Measurements from ENCODE around the gene PADI1. TPM values are rescaled to one million over a fixed set of nuclear protein-coding genes. Genes with fewer than 3 reads are reported as not detected.

Gene PADI1
- total RNA-seq, 1 donor from 2014 or later: not detected

GRCh38 chr1:17177651-17178050, 27.3 kb upstream of the PADI1 start:
- intact Hi-C loops (cut with DNase I): no loop called here
- DNase-seq (ENCODE audit: missing footprints) (no peak), ATAC-seq (no peak)

GRCh38 chr1:17181781-17182464, 23.0 kb upstream of the PADI1 start:
- intact Hi-C loops (cut with DNase I): no loop called here
- DNase-seq (ENCODE audit: missing footprints) (no peak), ATAC-seq (no peak)

- intact Hi-C loops (cut with DNase I): no loop called here
- DNase-seq (ENCODE audit: missing footprints) (no peak), ATAC-seq (no peak)
Observed at GRCh38 chr1:17183388-17184160, 21.4 kb upstream of the PADI1 start.

DNA sequence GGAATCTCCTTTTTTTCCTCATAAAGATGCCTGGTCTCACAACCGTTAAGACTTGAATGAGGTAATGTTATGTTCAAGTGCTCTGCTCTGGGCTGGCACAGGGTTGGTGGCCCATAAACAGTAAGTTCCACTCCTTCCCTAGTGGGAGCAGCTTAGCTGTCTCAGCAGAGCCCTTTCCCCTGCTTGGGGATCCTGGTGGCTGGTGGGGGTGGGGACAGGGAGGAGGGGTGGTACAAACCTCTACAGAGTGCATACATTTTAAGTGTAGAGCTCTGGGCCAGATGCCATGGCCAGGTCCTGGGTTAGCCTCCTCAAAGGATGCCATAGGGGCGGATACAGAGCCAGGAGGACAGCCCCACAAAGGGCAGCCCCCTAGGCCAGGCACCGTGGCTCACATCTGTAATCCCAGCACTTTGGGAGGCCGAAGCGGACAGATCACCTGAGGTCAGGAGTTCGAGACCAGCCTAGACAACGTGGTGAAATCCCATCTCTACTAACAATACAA, 20.7 kb upstream of the PADI1 start:
- intact Hi-C loops (cut with DNase I): no loop called here
- DNase-seq (ENCODE audit: missing footprints): no peak
- no peak for ATAC-seq

DNA sequence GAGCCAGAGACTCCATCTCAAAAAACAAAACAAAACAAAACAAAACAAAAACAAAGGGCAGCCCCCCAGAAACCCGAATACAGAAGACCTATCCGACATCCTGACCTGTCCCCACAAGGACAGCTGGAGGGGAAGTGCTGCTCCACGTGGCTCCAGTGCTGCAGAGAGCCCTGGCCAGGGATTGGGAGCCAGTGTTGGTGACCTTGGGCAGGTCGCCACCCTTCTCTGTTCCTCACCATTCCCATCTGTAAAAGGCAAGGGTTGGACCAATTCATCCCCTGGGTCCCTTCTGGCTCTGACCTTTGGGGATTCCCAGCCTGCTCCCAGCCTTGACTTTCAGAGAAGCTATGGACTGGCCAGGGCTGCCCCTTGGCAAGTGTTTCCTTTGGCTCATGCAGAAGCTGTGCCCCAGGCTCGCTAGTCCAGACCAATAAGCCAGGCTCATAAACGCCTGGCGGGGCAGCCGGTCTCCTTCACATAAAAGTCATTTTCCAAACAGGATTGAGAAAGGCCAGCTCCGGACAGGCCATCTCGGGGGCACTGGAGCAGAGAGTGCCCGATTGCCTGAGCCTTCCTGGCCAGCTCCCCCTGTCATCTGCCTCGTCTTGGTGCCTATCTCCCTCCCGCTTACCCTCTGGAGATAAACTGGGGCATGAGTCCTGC, 20.0 kb upstream of the PADI1 start:
- ATAC-seq (no peak), DNase-seq (ENCODE audit: missing footprints) (no peak)
- intact Hi-C loops (cut with DNase I): no loop called here

DNA sequence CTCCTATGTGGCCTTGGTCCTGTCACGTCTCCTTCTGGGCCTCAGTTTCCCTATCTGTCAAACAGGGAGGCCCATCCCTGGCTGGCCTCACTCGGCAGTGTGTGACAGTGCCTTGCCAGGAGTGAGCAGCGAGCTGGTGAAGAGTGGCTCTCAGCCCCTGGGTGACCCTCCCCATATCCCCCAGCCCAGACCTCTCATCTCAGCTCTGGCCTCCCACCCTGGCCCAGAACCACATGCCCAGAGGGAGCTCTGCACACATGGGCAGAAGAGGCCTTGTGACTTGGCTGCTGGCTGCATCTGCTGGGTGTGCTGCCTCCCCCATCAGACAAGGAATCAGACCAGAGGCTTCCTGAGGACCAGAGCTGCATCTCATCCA, 19.5 kb upstream of the PADI1 start:
- ATAC-seq: no peak
- intact Hi-C loops (cut with DNase I): no loop called here
- no peak for DNase-seq (ENCODE audit: missing footprints)

GRCh38 chr1:17186216-17186909, 18.6 kb upstream of the PADI1 start:
- no peak for ATAC-seq
- intact Hi-C loops (cut with DNase I): no loop called here

DNA sequence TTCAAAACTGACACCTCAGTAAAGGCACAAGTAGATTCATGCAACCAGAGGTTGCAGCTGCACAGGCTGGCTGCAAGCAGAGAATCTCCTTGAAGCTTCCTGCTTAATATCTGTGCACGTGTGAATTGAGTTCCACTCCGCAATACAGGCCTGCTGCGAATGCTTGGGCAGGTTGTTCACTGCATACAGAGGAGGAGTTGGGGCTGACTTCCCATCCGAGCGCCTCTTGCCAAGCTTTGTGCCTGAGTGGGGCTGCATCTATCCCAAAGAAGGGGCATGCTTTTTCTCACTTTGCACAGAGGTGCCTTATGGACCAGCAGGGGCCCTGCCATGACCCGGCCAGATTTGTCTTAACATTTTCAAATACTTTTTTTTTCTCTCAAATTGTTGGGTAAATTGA, 17.9 kb upstream of the PADI1 start:
- intact Hi-C loops (cut with DNase I): no loop called here

More at GRCh38 chr1:17186216-17186909, 18.6 kb upstream of the PADI1 start:
- no peak for DNase-seq (ENCODE audit: missing footprints)

DNA sequence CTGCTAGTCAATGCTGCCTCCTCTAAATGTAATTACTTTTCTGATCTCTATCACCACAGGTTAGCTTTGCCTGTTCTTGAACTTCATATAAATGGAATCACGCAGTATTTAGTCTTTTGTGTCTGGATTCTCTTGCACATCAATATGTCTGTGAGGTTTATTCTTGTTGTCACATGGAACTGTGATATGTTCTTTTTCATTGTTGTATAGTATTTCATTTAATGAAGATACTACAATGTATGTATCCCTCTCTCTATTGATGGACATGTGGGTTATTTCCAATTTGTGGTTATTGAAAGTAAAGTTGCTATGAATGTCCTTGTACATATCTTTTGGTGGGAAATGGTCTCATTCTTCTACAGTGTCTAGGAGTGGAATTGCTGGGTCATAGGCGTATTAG, 16.7 kb upstream of the PADI1 start:
- DNase-seq (ENCODE audit: missing footprints) (no peak), ATAC-seq (no peak)
- intact Hi-C loops (cut with DNase I): no loop called here

More for the DNA sequence above, 17.9 kb upstream of the PADI1 start:
- no peak for DNase-seq (ENCODE audit: missing footprints)
- ATAC-seq: no peak

DNA sequence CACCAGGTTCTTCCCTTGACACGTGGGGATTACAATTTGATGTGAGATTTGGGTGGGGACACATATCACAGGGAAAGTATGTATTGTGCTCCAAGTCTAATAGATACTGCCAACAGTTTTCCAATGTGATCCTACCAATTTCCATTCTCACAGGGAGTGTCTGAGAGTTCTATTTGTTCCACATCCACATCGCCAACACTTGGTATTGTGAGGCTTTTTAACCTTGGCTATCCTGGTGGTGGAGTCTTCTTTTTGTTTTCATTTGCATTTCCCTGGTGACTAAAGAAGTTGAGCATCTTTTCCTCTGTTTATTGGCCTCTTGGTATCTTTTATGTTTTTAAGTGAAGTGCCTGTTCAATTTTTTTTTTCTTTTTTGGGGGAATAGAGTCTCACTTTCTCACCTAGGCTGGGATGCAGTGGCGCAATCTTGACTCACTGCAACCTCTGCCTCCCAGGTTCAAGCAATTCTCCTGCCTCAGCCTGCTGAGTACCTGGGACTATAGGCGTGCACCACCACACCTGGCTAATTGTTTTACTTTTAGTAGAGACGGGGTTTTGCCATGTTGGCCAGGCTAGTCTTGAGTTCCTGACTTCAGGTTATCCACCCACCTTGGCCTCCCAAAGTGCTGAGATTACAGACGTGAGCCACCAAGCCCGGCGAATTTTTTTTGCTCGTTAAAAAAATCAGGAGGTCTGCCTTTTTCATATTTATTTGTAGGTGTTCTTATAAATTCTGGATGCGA, 15.9 kb upstream of the PADI1 start:
- DNase-seq (ENCODE audit: missing footprints): no peak
- no peak for ATAC-seq
- intact Hi-C loops (cut with DNase I): no loop called here

DNA sequence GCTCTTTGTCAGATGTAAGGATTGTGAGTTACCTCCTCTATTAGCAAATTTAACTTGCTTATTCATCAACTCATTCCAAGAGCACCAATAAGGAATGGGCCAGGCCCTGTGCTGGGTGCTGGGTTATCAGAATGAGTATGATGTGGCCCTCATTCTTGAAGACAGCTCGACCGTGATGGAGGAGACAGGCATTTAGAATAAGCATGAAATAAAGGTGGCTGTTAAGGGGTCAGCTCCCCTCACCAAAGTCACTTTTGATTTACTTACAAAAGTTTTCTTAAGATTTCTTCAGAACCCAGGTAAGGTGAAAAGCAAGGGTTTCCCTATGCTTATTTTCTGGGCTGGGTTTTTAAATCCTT, 15.3 kb upstream of the PADI1 start:
- DNase-seq (ENCODE audit: missing footprints): no peak
- ATAC-seq: no peak
- intact Hi-C loops (cut with DNase I): no loop called here

GRCh38 chr1:17190010-17190995, 14.6 kb upstream of the PADI1 start:
- intact Hi-C loops (cut with DNase I): no loop called here
- ATAC-seq (no peak), DNase-seq (ENCODE audit: missing footprints) (no peak)

DNA sequence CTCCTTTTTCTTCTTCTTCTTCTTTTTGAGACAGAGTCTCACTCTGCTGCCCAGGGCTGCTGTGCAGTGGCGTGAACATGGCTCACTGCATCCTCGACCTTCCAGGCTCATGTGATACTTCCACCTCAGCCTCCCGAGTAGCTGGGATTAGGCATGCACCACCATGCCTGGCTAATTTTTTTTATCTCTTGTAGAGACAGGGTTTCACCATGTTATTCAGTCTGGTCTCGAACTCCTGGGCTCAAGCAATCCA, 13.0 kb upstream of the PADI1 start:
- DNase-seq (ENCODE audit: missing footprints) (no peak), ATAC-seq (no peak)
- intact Hi-C loops (cut with DNase I): no loop called here

- ATAC-seq (no peak), DNase-seq (ENCODE audit: missing footprints) (no peak)
- intact Hi-C loops (cut with DNase I): no loop called here
Observed at GRCh38 chr1:17192394-17193221, 12.3 kb upstream of the PADI1 start.

GRCh38 chr1:17193222-17194132, 11.5 kb upstream of the PADI1 start:
- DNase-seq (ENCODE audit: missing footprints) (no peak), ATAC-seq (no peak)
- intact Hi-C loops (cut with DNase I): no loop called here

GRCh38 chr1:17194133-17194475, 10.8 kb upstream of the PADI1 start:
- intact Hi-C loops (cut with DNase I): no loop called here
- DNase-seq (ENCODE audit: missing footprints): no peak
- no peak for ATAC-seq

Data from Right ventricle myocardium inferior (tissue), 1 donor.